Activated T-cell treated with anti-CD3 and anti-CD28 coated beads for 24 hours (primary cell): ENCODE measurements around the gene RILP.

ENCODE experiments used
- DNase-seq: peaks from one replicate; pipeline ENCODE4 v3.0.0-alpha.2; 2020; ENCODE audit warnings: low read depth

Gene RILP

GRCh38 chr17:1604831-1605528 lies 44.7 kb downstream of the RILP start:
- DNase-seq: no peak

- no peak for DNase-seq
Measured at GRCh38 chr17:1601571-1601970, 48.1 kb downstream of the RILP start.

- DNase-seq: no peak
Measured at GRCh38 chr17:1598399-1599095, 51.1 kb downstream of the RILP start.

GRCh38 chr17:1597861-1598342 lies 51.8 kb downstream of the RILP start:
- DNase-seq: no peak
